A549 (cell line): ENCODE results near the gene CDH11. TPM values are rescaled to one million over a fixed set of nuclear protein-coding genes. Genes with fewer than 3 reads are reported as not detected.

Experiments
- ATAC-seq, 2 experiments: fragments of 200-7000 bp in 1 of 2; fragments of >200 bp in 1 of 2; cut with Nextera tagmentation in 1 of 2; cut with Tn5 transposase in 1 of 2; 3 replicates each; pipeline versions ENCODE4 v1.8.0 to v1.9.1; 2018 to 2020; ENCODE audit warnings: mild to moderate bottlenecking in 1 of 2, moderate library complexity in 1 of 2
- CTCF ChIA-PET: fragments of 300-600 bp; sonication (Branson Sonifier 250); formaldehyde crosslinking; extraction: SDS; loops from one replicate; lab custom pipeline; 2021; ENCODE audit warnings: antibody characterized with exemption, inconsistent platforms; lab: Yijun Ruan, JAX
- POLR2A ChIA-PET: fragments of 350-600 bp; formaldehyde crosslinking; extraction: SDS; loops from one replicate; lab custom pipeline; 2021; ENCODE audit warnings: antibody characterized with exemption, inconsistent platforms; lab: Yijun Ruan, JAX
- DNase-seq, 2 experiments: peaks; one replicate each; pipeline versions ENCODE4 v3.0.0 to v3.0.0-alpha.2; 2011 to 2016; ENCODE audit warnings: low read depth in 1 of 2, low spot score in 1 of 2
- FAIRE-seq: peaks from 2 replicates; lab custom pipeline; 2011; peaks lifted over from hg19 to GRCh38; lab: Jason Lieb, UNC
- H3K27ac ChIP-seq, 2 experiments: fragments of >200 bp; sonication (Bioruptor Twin); formaldehyde crosslinking; 3 replicates each; pipeline ENCODE4 v1.5.1; 2016 to 2017
- H3K4me1 ChIP-seq: fragments of >200 bp; sonication (Bioruptor Twin); formaldehyde crosslinking; 3 replicates; pipeline ENCODE4 v1.6.1; 2016
- H3K4me2 ChIP-seq: fragments of >200 bp; sonication (Bioruptor Twin); formaldehyde crosslinking; 3 replicates; pipeline ENCODE4 v1.6.1; 2016
- H3K4me3 ChIP-seq: fragments of >200 bp; sonication (Bioruptor Twin); formaldehyde crosslinking; 3 replicates; pipeline ENCODE4 v1.5.1; 2016
- H3K9me3 ChIP-seq: fragments of >200 bp; sonication (Bioruptor Twin); formaldehyde crosslinking; 3 replicates; pipeline ENCODE4 v1.6.1; 2016
- BCL3 ChIP-seq: fragments of >200 bp; sonication (Bioruptor Twin); formaldehyde crosslinking; IDR thresholded peaks from 3 replicates; pipeline ENCODE4 v1.6.1; 2016
- CBX2 ChIP-seq: fragments of 200-600 bp; sonication (generic); IDR thresholded peaks from 2 replicates; pipeline ENCODE4 v1.6.1; 2016; ENCODE audit warnings: low read depth, mild to moderate bottlenecking, borderline replicate concordance
- CEBPB ChIP-seq, 2 experiments: fragments of >200 bp in 1 of 2; sonication (Bioruptor Twin) in 1 of 2; formaldehyde crosslinking in 1 of 2; IDR thresholded peaks; 2 replicates each; pipeline ENCODE4 v1.6.1; 2012 to 2016
- CHD4 ChIP-seq: fragments of 200-600 bp; sonication (generic); IDR thresholded peaks from 2 replicates; pipeline ENCODE4 v1.6.1; 2016; ENCODE audit warnings: antibody characterized with exemption, mild to moderate bottlenecking, borderline replicate concordance
- E2F6 ChIP-seq: IDR thresholded peaks from 2 replicates; pipeline ENCODE4 v1.6.1; 2012; ENCODE audit warnings: low read depth, borderline replicate concordance
- EHF ChIP-seq: fragments of 250-450 bp; sonication (Bioruptor Pico); IDR thresholded peaks from 2 replicates; pipeline ENCODE4 v1.5.0; 2020; ENCODE audit warnings: mild to moderate bottlenecking
- FOSL2 ChIP-seq, 2 experiments: fragments of 450-650 bp in 1 of 2; fragments of >200 bp in 1 of 2; sonication (Bioruptor Twin) in 1 of 2; formaldehyde crosslinking; IDR thresholded peaks; 2 replicates each; pipeline versions ENCODE4 v1.5.0 to v1.6.1; 2016 to 2020; ENCODE audit warnings: mild to moderate bottlenecking in 1 of 2, moderate library complexity in 1 of 2
- FOXS1 ChIP-seq: fragments of 250-450 bp; sonication (Bioruptor Pico); IDR thresholded peaks from 2 replicates; pipeline ENCODE4 v1.5.0; 2020; ENCODE audit warnings: mild to moderate bottlenecking, moderate library complexity
- GATA3 ChIP-seq: IDR thresholded peaks from 2 replicates; pipeline ENCODE4 v1.6.1; 2012; ENCODE audit warnings: borderline replicate concordance
- HDAC2 ChIP-seq: fragments of 200-600 bp; sonication (generic); IDR thresholded peaks from 2 replicates; pipeline ENCODE4 v1.6.1; 2016
- HEYL ChIP-seq: fragments of 250-450 bp; sonication (Bioruptor Pico); IDR thresholded peaks from 2 replicates; pipeline ENCODE4 v1.8.0; 2021; ENCODE audit warnings: mild to moderate bottlenecking, moderate library complexity
- HOXA7 ChIP-seq: fragments of 250-450 bp; sonication (Bioruptor Pico); IDR thresholded peaks from 2 replicates; pipeline ENCODE4 v1.5.0; 2020; ENCODE audit warnings: mild to moderate bottlenecking, moderate library complexity
- JUN ChIP-seq, 2 experiments: fragments of >200 bp; sonication (Bioruptor Twin); formaldehyde crosslinking; IDR thresholded peaks; 2 replicates in 1 of 2; 3 replicates in 1 of 2; pipeline ENCODE4 v1.6.1; 2016 to 2017
- KDM1A ChIP-seq: fragments of 200-600 bp; sonication (generic); IDR thresholded peaks from 2 replicates; pipeline ENCODE4 v1.6.1; 2016; ENCODE audit warnings: low read depth, mild to moderate bottlenecking
- KDM5A ChIP-seq: fragments of 200-600 bp; sonication (generic); IDR thresholded peaks from 2 replicates; pipeline ENCODE4 v1.6.1; 2016; ENCODE audit warnings: antibody characterized with exemption, mild to moderate bottlenecking
- NR3C1 ChIP-seq: fragments of >200 bp; sonication (Bioruptor Twin); formaldehyde crosslinking; IDR thresholded peaks from 3 replicates; pipeline ENCODE4 v1.6.1; 2017
- PBX3 ChIP-seq: IDR thresholded peaks from 2 replicates; pipeline ENCODE4 v1.6.1; 2012
- RNF2 ChIP-seq: fragments of 200-600 bp; sonication (generic); IDR thresholded peaks from 2 replicates; pipeline ENCODE4 v1.6.1; 2016; ENCODE audit warnings: low read depth, mild to moderate bottlenecking, antibody characterized with exemption, moderate library complexity, borderline replicate concordance
- TP53 ChIP-seq: fragments of 250-450 bp; sonication (Bioruptor Pico); IDR thresholded peaks from 2 replicates; pipeline ENCODE4 v1.5.0; 2021; ENCODE audit warnings: mild to moderate bottlenecking, moderate library complexity
- ZSCAN20 ChIP-seq: fragments of 250-450 bp; sonication (Bioruptor Pico); IDR thresholded peaks from 2 replicates; pipeline ENCODE4 v1.8.0; 2022; ENCODE audit warnings: mild to moderate bottlenecking, moderate library complexity
- WGBS: methylation state at CpG from one replicate; pipeline ENCODE4 v1.1.6; 2017; ENCODE audit errors: missing lambda C conversion rate; 5-methylcytosine and 5-hydroxymethylcytosine counted together
- polyA plus RNA-seq, 4 experiments: library from polyadenylated mRNA; depleted of rRNA in 3 of 4; stranded (reverse); fragments of >200 nt; fragmentation: RNase III in 1 of 4; extraction: RNeasy Plus Mini Kit Qiagen cat#74134 plus additional on column Dnase treatment in 1 of 4; gene quantifications; 2 replicates in 3 of 4; 3 replicates in 1 of 4; pipeline ENCODE4 v1.2.3, GENCODE V29; 2011 to 2017
- TF ChIP-seq, protein P1 (sequence below): fragments of 450-650 bp; IDR thresholded peaks from 2 replicates; pipeline ENCODE4 v1.6.1; 2014; ENCODE audit warnings: antibody characterized with exemption
- TF ChIP-seq, protein P2 (sequence below): fragments of 150-350 bp; IDR thresholded peaks from 2 replicates; pipeline ENCODE4 v1.6.1; 2014; ENCODE audit warnings: low read depth, mild to moderate bottlenecking, low read length
- TF ChIP-seq, protein P3 (sequence below): IDR thresholded peaks from 2 replicates; pipeline ENCODE4 v1.6.1; 2012

CDH11 gene
- polyA plus RNA-seq, 2 of the 4 experiments (the other 2 are of a cell fraction): 0.72 to 1.1 TPM

- ChIA-PET CTCF (no interaction called here), POLR2A (no interaction called here)
- TF ChIP-seq HOXA7 (CRISPR knock-in tag) (no peak), HEYL (no peak), JUN (IDR thresholded peaks at IDR 0.05) (no peak), PBX3 (no peak), CEBPB (IDR thresholded peaks at IDR 0.05) (no peak), KDM5A (no peak), E2F6 (no peak), ZSCAN20 (CRISPR knock-in tag) (no peak), RNF2 (no peak), CBX2 (no peak), NR3C1 (no peak)
- TF ChIP-seq, protein P1, sequence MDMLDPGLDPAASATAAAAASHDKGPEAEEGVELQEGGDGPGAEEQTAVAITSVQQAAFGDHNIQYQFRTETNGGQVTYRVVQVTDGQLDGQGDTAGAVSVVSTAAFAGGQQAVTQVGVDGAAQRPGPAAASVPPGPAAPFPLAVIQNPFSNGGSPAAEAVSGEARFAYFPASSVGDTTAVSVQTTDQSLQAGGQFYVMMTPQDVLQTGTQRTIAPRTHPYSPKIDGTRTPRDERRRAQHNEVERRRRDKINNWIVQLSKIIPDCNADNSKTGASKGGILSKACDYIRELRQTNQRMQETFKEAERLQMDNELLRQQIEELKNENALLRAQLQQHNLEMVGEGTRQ: no peak
- no peak overlapping the region for H3K4me3 ChIP-seq
- 0% methylated on average over 1 of the region's 1 CpG for WGBS
- H3K4me1 ChIP-seq: no peaks in the 10 kb centered on the region
- H3K4me2 ChIP-seq: no peak overlapping the region
- no peaks in the 10 kb centered on the region for H3K9me3 ChIP-seq
- H3K27ac ChIP-seq: no peak overlapping the region
- no peak for DNase-seq
- ATAC-seq: no peak
- no peak for FAIRE-seq
These were observed 116.2 kb downstream of the CDH11 start for GRCh38 chr16:65005696-65006095.

DNA sequence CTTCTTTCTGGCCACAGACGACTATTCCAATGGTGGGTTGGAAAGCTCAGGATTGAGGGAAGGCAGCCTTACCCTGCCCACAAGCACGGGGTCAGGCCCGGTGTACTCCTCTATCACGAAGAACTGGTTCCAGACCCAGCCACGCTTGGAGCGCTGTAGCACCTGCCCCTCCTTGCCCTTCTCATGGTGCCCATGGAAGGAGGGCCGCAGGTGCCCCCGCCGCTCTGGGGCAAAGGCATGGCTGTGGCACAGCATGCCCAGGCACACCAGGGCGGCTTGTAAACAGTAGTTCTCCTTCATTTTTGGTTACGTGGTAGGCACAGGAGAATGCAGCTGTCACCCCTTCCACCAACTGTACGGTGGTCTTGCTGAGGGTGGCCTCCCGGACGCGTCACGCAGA, 117.3 kb downstream of the CDH11 start:
- DNase-seq: no peak
- no peak overlapping the region for H3K4me3 ChIP-seq
- H3K4me1 ChIP-seq: no peaks in the 10 kb centered on the region
- H3K9me3 ChIP-seq: no peaks in the 10 kb centered on the region
- ATAC-seq: no peak
- H3K27ac ChIP-seq: no peak overlapping the region
- ChIA-PET CTCF (no interaction called here), POLR2A (no interaction called here)
- TF ChIP-seq, protein P2, sequence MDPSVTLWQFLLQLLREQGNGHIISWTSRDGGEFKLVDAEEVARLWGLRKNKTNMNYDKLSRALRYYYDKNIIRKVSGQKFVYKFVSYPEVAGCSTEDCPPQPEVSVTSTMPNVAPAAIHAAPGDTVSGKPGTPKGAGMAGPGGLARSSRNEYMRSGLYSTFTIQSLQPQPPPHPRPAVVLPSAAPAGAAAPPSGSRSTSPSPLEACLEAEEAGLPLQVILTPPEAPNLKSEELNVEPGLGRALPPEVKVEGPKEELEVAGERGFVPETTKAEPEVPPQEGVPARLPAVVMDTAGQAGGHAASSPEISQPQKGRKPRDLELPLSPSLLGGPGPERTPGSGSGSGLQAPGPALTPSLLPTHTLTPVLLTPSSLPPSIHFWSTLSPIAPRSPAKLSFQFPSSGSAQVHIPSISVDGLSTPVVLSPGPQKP: no peak
- TF ChIP-seq JUN (IDR thresholded peaks at IDR 0.05) (no peak), NR3C1 (no peak), TP53 (CRISPR knock-in tag) (no peak), KDM1A (no peak), EHF (no peak), FOSL2 (IDR thresholded peaks at IDR 0.05) (no peak), FOSL2 (CRISPR knock-in tag; IDR thresholded peaks at IDR 0.05) (no peak), BCL3 (no peak), FOXS1 (no peak), HDAC2 (no peak), GATA3 (no peak), CHD4 (no peak), HEYL (no peak)
- TF ChIP-seq, protein P3, sequence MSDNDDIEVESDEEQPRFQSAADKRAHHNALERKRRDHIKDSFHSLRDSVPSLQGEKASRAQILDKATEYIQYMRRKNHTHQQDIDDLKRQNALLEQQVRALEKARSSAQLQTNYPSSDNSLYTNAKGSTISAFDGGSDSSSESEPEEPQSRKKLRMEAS: no peak
- H3K4me2 ChIP-seq: no peak overlapping the region
- WGBS: 29% methylated on average over 10 of the region's 16 CpGs
- no peak for FAIRE-seq
